Esophagus squamous epithelium (tissue), 4 donors: ENCODE results near the gene SPTY2D1.
"Not testable (repeated sequence)": the region's sequence is repeated elsewhere in the genome, so short reads cannot be mapped to it uniquely, and the experiment has no call there.

Experiments used
- POLR2A ChIP-seq, 4 donors: fragments of 450-650 bp; IDR thresholded peaks; one replicate each; pipeline ENCODE4 v1.6.1; 2017; ENCODE audit warnings: antibody characterized with exemption in 4 of 4, mild to moderate bottlenecking in 4 of 4, moderate library complexity in 3 of 4
- TF ChIP-seq, protein P1 (sequence below), 6 experiments: fragments of 450-650 bp in 4 of 6; fragments of 200-600 bp in 2 of 6; sonication (generic) in 2 of 6; IDR thresholded peaks; one replicate each; pipeline ENCODE4 v1.5.1; 2016 to 2019; ENCODE audit warnings: antibody characterized with exemption in 6 of 6, mild to moderate bottlenecking in 4 of 6, moderate library complexity in 4 of 6

DNA sequence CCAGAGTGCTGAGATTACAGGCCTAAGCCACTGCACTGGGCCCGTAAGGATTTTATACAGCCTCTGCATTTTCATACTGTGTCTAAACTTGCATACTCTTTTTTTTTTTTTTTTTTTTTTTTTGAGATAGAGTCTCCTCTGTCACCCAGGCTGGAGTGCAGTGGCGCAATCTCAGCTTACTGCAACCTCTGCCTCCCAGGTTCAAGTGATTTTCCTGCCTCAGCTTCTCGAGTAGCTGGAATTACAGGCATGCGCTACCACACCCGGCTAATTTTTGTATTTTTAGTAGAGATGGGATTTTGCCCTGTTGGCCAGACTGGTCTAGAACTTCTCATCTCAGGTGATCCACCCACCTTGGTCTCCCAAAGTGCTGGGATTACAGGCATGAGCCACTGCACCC is 40.1 kb downstream of the SPTY2D1 start:
- TF ChIP-seq, protein P1, sequence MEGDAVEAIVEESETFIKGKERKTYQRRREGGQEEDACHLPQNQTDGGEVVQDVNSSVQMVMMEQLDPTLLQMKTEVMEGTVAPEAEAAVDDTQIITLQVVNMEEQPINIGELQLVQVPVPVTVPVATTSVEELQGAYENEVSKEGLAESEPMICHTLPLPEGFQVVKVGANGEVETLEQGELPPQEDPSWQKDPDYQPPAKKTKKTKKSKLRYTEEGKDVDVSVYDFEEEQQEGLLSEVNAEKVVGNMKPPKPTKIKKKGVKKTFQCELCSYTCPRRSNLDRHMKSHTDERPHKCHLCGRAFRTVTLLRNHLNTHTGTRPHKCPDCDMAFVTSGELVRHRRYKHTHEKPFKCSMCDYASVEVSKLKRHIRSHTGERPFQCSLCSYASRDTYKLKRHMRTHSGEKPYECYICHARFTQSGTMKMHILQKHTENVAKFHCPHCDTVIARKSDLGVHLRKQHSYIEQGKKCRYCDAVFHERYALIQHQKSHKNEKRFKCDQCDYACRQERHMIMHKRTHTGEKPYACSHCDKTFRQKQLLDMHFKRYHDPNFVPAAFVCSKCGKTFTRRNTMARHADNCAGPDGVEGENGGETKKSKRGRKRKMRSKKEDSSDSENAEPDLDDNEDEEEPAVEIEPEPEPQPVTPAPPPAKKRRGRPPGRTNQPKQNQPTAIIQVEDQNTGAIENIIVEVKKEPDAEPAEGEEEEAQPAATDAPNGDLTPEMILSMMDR (IDR thresholded peaks at IDR 0.05): not testable (repeated sequence)
- not testable (repeated sequence) for TF ChIP-seq POLR2A (IDR thresholded peaks at IDR 0.05)
